T-helper 22 cell (primary cell): ENCODE results near the gene ZNF124.
"Not testable (repeated sequence)": the region's sequence is repeated elsewhere in the genome, so short reads cannot be mapped to it uniquely, and the experiment has no call there.

Source experiments
- DNase-seq: peaks from one replicate; pipeline ENCODE4 v3.0.0-alpha.2; 2020; ENCODE audit warnings: low read depth

The ZNF124 gene

GRCh38 chr1:247171875-247172563, at the start of gene ZNF124:
ZNF124 (minus strand) TSS chr1:247172020; CDS start chr1:247171877, 143 bp downstream.
- not testable (repeated sequence) for DNase-seq

GRCh38 chr1:247220280-247220679, 48.5 kb upstream of the ZNF124 start:
- not testable (repeated sequence) for DNase-seq

- no peak for DNase-seq
These were observed 46.4 kb upstream of the ZNF124 start for GRCh38 chr1:247218121-247218651.

- no peak for DNase-seq
These were observed 44.4 kb upstream of the ZNF124 start for GRCh38 chr1:247216261-247216660.

GRCh38 chr1:247212627-247213617, 41.1 kb upstream of the ZNF124 start:
- DNase-seq, result no peak

- DNase-seq, result no peak
These were observed 40.2 kb upstream of the ZNF124 start for GRCh38 chr1:247212012-247212411.

GRCh38 chr1:247211339-247211738, 39.5 kb upstream of the ZNF124 start:
- DNase-seq, result no peak

- DNase-seq, result peak; percentile 86
These were observed 38.7 kb upstream of the ZNF124 start for GRCh38 chr1:247210376-247211117.

- no peak for DNase-seq
These were observed 38.2 kb upstream of the ZNF124 start for GRCh38 chr1:247210062-247210375.

- no peak for DNase-seq
These were observed 37.6 kb upstream of the ZNF124 start for GRCh38 chr1:247209396-247209795.

- no peak for DNase-seq
These were observed 32.4 kb upstream of the ZNF124 start for GRCh38 chr1:247204177-247204647.

- DNase-seq, result no peak
These were observed 27.0 kb upstream of the ZNF124 start for GRCh38 chr1:247198781-247199180.

GRCh38 chr1:247193958-247194357, 22.1 kb upstream of the ZNF124 start:
- no peak for DNase-seq

GRCh38 chr1:247189981-247190798, 18.4 kb upstream of the ZNF124 start:
- DNase-seq, result no peak

- DNase-seq, result no peak
These were observed 13.8 kb upstream of the ZNF124 start for GRCh38 chr1:247185667-247186066.

GRCh38 chr1:247184254-247184653, 12.4 kb upstream of the ZNF124 start:
- no peak for DNase-seq

- DNase-seq, result no peak
These were observed 11.2 kb upstream of the ZNF124 start for GRCh38 chr1:247182994-247183393.

GRCh38 chr1:247180581-247180980, 8.8 kb upstream of the ZNF124 start:
- DNase-seq, result no peak

- DNase-seq, result no peak
These were observed 5.9 kb upstream of the ZNF124 start for GRCh38 chr1:247177755-247178154.

- DNase-seq, result no peak
These were observed 3.6 kb upstream of the ZNF124 start for GRCh38 chr1:247175458-247175857.

GRCh38 chr1:247173431-247173830, 1.6 kb upstream of the ZNF124 start:
- no peak for DNase-seq
